Mononuclear cell (primary cell): ENCODE measurements around the gene PITHD1. TPM values are rescaled to one million over a fixed set of nuclear protein-coding genes. Genes with fewer than 3 reads are reported as not detected.
"Not testable (repeated sequence)": the region's sequence is repeated elsewhere in the genome, so short reads cannot be mapped to it uniquely, and the experiment has no call there.

Source experiments
- H3K27me3 ChIP-seq: 2 replicates; pipeline ENCODE4 v1.6.0; 2011; ENCODE audit warnings: low read length, control low read depth; ENCODE audit not compliant: insufficient read depth
- H3K4me1 ChIP-seq: 2 replicates; pipeline ENCODE4 v1.5.1; 2011; ENCODE audit warnings: mild to moderate bottlenecking, low read length, control low read depth; ENCODE audit not compliant: insufficient read depth
- H3K4me3 ChIP-seq: 2 replicates; pipeline ENCODE4 v1.5.1; 2011; ENCODE audit warnings: mild to moderate bottlenecking, low read length, moderate library complexity
- H3K9me3 ChIP-seq: 2 replicates; pipeline ENCODE4 v1.5.1; 2011; ENCODE audit warnings: low read depth, mild to moderate bottlenecking, control low read depth, low read length
- total RNA-seq: library from RNA; depleted of rRNA; stranded (reverse); fragments of >200 nt; gene quantifications from one replicate; pipeline ENCODE4 v1.2.3, GENCODE V29; 2012

PITHD1 gene
- total RNA-seq, 1 donor = 63.8 TPM

DNA sequence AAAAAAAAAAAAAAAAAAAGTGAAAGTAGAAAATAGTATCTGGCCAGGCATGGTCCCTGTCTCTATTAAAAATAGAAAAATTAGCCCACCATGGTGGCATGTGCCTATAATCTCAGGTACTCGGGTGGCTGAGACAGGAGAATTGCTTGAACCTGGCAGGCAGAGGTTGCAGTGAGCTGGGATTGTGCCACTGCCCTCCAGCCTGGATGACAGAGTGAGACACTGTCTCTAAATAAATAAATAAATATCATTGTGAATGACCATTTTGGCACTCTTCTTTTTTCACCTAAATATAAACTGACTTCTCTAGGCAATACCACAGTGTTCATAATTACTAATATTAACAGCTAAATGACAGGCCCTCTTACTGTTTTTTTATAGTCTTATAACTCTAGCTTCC lies 20.4 kb upstream of the PITHD1 start:
- H3K9me3 ChIP-seq = no peaks in the 10 kb centered on the region
- no peak overlapping the region for H3K4me3 ChIP-seq
- H3K4me1 ChIP-seq = no peaks in the 10 kb centered on the region
- H3K27me3 ChIP-seq = no peaks in the 10 kb centered on the region

DNA sequence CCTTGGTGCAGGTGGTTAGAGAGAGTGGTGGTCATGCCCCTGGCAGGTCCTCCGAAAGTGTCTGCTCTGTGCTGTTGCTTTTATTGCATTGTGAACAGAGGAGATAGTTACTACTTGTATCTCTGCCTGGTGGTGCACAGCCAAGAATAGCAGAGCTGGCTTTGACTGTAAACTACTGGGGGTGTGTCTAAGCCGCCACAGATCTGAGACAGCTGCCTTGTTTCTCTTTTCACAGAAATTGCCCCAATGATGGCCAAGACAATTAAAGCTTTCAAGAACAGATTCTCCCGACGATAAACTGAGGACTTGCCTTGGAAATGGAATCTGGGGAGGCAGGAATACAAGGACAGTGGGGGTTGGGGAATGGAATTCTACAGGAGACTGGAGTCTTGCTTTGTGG lies 18.9 kb upstream of the PITHD1 start:
- Histone ChIP-seq H3K27me3 (no peaks in the 10 kb centered on the region), H3K4me3 (no peak overlapping the region), H3K4me1 (no peaks in the 10 kb centered on the region), H3K9me3 (no peaks in the 10 kb centered on the region)

DNA sequence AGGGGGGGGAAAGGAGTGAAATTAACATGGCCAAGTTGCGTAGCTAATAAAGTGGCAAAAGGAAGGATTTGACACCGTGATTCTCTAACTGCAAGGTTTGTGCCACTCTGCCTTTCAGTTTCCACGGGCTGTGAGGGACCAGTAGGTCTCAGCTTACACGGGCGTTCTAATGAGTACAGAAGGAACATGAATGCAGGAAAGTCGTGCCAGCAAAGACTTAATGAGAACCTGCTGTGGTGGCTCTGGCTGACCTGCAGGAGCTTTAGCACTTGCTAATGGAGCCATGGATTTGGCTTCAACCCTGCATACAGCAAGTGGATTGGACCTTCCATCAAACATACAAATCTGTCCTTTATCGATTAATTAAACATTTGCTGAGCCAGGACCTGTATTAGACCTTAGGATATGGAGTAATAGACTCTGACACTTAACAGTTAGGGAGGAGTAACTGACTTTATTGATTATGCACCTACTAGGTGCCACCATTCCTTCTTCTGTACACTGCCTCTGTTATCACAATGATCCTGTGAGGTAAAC lies 15.1 kb upstream of the PITHD1 start:
- Histone ChIP-seq H3K4me3 (no peak overlapping the region), H3K27me3 (no peaks in the 10 kb centered on the region), H3K9me3 (no peaks in the 10 kb centered on the region), H3K4me1 (no peaks in the 10 kb centered on the region)

DNA sequence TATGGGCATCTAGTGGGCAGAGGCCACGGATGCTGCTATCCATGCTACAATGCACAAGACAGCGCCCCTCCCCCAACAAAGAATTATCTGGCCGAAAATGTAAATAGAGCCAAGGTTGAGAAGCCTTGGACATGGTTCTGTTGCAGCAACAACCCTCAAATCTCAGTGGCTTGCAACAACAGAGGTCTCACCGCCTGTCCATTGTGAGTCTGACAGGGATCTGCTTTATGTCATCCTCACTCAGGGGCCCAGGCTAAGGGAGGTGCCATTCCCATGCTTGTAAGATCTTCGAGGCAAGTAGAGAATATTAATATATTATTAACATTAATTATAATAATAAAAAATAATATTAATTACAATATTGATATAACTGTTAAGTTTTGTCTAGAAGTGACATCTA lies 9.5 kb upstream of the PITHD1 start:
- H3K27me3 ChIP-seq = no peaks in the 10 kb centered on the region
- H3K4me1 ChIP-seq = peaks cover 5% of the 10 kb centered on the region
- no peaks in the 10 kb centered on the region for H3K9me3 ChIP-seq
- H3K4me3 ChIP-seq = no peak overlapping the region

DNA sequence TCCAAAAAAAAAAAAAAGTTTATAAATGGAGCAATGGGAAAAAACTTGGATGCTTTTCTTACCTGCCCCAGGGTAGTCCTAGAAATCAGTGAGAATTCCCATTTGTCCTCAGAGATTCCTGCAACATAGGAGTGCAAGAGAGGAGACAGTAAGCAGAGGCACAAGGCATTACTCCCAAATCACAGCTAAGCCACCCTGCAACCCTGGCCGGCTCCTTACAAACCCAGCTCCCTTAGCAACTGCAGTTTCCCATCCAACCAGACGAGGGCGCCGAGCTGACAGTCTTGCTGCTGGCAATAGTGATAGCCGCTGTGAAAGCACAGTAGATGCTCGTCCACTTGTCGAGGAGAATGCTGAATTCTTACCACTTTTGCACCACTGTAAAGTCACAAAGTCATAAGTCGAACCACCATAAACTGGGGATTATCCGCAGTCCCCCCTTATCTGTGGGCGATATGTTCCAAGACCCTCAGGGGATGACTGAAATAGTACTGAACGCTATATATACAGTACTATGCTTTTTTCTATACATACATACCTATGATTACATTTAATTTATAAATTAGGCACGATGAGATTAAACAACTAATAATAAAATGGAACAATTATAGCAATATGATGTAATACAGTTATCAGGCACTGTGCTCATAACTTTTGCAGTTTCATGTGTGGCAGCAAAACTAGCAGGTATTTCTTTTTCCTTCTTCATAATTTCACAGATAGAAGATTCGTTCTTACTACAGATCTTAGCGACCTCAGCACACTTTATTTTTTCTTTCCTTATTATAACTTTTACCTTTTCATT lies 6.0 kb upstream of the PITHD1 start:
- Histone ChIP-seq H3K9me3 (no peaks in the 10 kb centered on the region), H3K4me3 (no peak overlapping the region), H3K27me3 (no peaks in the 10 kb centered on the region), H3K4me1 (peaks cover 8% of the 10 kb centered on the region)

DNA sequence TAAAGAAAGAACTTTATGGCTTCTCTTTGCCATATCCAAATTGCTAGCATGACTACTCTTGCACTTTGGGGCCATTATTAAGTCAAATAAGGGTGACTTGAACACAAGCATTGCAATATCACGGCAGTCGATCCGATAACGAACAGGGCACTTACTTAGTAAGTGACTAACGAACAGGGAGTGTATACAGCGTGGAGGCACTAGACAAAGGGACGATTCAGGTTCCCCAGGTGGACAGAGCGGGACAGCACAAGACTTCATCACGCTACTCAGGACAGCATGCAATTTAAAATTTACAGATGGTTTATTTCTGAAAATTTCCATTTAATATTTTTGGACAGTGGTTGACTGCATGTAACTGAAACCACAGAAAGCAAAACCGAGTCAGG lies 5.4 kb upstream of the PITHD1 start:
- no peaks in the 10 kb centered on the region for H3K9me3 ChIP-seq
- H3K4me3 ChIP-seq = no peak overlapping the region
- H3K4me1 ChIP-seq = peaks cover 14% of the 10 kb centered on the region
- no peaks in the 10 kb centered on the region for H3K27me3 ChIP-seq

DNA sequence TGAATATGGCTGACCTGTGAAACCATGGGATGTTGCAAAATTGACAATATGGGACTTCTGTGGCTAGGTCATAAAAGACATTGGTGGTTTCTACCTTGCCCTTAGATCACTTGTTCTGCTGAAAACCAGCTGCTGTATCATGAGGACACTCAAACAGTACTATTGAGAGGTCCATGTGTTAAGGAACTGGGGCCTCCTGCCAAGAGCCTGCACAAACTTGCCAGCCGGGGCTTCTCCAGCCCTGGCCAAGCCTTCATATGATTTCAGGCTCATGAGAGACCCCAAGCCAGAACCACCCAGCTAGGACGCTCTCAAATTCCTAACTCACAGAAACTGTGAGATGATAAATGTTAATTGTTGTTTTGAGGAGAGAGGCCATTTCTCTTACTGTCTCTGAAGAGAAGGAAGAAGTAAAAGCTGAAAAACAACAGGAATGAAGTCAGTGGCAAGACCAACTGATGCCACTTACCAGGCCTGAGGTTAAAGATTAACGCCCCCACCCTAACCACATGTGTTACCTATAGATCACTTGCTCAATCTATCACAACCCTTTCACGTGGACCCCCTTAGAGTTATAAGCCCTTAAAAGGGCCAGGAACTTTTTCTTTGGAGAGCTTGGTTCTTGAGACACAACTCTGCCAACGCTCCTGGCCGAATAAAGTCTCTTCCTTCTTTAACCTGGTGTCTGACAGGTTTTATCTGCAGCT lies 3.9 kb upstream of the PITHD1 start:
- Histone ChIP-seq H3K27me3 (no peaks in the 10 kb centered on the region), H3K9me3 (no peaks in the 10 kb centered on the region), H3K4me1 (peaks cover 22% of the 10 kb centered on the region), H3K4me3 (no peak overlapping the region)

DNA sequence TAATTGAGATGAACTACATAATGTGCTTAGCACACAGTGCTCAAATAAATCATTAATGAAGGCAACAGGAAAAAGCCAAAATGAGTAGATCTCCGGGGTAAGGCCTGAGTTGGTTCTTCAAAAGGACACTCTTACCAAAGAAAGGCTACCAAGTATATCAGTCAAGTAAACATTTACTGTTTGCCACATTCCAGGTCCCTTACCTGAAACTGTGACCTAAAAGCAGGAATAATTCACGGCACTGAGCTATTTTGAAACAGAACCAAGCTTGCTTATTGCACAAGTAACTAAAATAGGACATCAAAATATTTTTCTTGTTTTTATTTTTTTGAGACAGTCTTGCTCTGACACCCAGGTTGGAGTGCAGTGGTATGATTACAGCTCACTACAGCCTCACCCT lies 2.0 kb upstream of the PITHD1 start:
- Histone ChIP-seq H3K9me3 (no peaks in the 10 kb centered on the region), H3K4me1 (peaks cover 32% of the 10 kb centered on the region), H3K4me3 (no peak overlapping the region), H3K27me3 (no peaks in the 10 kb centered on the region)

DNA sequence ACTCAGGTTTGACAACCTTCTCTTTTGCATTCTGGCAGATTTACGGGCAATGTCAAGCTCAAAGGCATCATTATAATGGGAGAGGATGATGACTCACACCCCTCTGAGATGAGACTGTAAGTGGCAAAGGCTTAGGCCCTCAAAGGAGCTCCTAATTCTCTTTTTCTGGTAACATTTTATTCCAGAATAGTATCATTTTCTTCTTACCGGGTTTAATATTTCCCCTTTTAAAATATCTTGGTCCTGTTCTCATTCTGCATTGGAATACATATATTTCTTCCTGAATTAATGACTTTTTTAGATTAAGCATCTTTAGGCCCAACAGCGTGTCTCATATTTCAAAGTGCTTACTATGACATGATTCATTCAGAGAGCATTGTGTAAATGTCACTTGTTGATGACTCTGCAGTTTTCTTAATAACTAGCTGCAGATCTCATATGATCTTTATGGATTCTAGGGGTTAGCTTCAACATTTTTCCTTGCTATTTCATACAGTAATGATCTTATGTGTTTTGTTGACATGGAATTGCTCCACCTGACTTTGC lies 1.7 kb downstream of the PITHD1 start:
- Histone ChIP-seq H3K9me3 (no peaks in the 10 kb centered on the region), H3K4me3 (no peak overlapping the region), H3K4me1 (peaks cover 27% of the 10 kb centered on the region), H3K27me3 (no peaks in the 10 kb centered on the region)

DNA sequence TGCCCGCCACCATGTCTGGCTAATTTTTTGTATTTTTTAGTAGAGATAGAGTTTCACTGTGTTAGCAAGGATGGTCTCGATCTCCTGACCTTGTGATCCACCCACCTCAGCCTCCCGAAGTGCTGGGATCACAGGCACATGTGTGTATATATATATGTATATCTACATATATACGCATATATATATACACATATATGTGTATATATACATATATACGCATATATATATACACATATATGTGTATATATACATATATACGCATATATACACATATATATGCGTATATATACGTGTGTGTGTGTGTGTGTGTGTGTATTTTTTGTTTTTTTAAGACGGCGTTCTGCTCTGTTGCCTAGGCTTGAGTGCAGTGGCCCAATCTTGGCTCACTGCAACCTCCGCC lies 4.9 kb downstream of the PITHD1 start:
- not testable (repeated sequence) for H3K4me3 ChIP-seq, H3K27me3 ChIP-seq, H3K9me3 ChIP-seq
- H3K4me1 ChIP-seq = peaks cover 18% of the 10 kb centered on the region

DNA sequence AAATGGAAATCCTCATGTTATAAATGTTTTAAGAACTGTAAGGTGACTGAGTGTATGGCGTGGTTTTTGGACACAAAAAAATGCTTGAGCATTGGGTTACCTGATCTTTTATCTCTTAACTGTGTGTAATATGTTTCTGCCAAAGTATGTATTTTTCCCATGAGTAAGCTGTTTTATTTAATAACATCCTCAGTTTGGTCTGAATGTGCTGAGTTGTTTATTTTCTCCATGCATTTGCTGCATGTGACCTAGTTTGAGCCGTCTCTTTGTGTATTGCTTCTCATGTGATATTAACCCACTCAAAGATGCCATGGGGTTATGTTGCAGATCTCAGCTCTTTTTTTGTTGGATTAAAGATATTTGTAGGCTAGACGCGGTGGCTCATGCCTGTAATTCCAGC lies 6.6 kb downstream of the PITHD1 start:
- Histone ChIP-seq H3K9me3 (no peaks in the 10 kb centered on the region), H3K4me3 (no peak overlapping the region), H3K27me3 (no peaks in the 10 kb centered on the region), H3K4me1 (peaks cover 5% of the 10 kb centered on the region)

DNA sequence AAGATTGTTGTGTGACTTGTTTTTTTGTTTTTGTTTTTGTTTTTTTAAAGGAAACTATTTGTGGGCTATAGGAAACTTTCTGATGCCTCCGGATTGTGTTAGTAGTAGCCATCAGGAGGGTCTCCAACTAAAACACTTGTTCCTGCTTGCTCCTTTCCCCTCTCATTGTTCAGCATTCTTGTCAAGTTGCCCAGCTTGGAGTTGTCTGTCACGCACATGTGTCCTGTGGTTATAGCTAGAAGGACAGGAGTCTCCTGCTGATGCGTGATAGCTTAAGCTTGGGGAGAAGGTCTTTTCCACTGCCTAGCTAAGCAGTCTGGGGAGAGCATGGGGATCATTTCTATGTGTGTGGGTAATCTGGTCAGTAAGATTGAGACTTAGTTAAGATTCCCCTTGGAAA lies 9.5 kb downstream of the PITHD1 start:
- Histone ChIP-seq H3K27me3 (no peaks in the 10 kb centered on the region), H3K4me3 (no peak overlapping the region), H3K4me1 (peaks cover 20% of the 10 kb centered on the region), H3K9me3 (no peaks in the 10 kb centered on the region)

DNA sequence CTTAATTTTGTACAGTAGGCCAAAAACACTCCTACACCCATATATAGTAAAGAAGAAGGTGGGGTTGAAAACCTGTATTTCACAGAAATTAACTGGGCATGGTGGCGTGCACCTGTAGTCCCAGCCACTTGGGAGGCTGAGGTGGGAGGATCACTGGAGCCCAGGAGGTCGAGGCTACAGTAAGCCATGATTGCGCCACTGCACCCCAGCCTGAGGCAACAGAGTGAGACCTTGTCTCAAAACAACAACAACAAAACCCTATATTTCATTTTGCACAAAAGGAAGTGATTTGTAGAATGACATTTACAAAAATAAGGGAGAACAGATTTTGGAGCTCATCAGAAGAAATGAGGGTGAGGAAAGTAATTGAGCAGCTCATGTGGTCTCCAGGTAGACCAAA lies 10.5 kb downstream of the PITHD1 start:
- Histone ChIP-seq H3K4me1 (peaks cover 23% of the 10 kb centered on the region), H3K4me3 (no peak overlapping the region), H3K9me3 (no peaks in the 10 kb centered on the region), H3K27me3 (no peaks in the 10 kb centered on the region)

DNA sequence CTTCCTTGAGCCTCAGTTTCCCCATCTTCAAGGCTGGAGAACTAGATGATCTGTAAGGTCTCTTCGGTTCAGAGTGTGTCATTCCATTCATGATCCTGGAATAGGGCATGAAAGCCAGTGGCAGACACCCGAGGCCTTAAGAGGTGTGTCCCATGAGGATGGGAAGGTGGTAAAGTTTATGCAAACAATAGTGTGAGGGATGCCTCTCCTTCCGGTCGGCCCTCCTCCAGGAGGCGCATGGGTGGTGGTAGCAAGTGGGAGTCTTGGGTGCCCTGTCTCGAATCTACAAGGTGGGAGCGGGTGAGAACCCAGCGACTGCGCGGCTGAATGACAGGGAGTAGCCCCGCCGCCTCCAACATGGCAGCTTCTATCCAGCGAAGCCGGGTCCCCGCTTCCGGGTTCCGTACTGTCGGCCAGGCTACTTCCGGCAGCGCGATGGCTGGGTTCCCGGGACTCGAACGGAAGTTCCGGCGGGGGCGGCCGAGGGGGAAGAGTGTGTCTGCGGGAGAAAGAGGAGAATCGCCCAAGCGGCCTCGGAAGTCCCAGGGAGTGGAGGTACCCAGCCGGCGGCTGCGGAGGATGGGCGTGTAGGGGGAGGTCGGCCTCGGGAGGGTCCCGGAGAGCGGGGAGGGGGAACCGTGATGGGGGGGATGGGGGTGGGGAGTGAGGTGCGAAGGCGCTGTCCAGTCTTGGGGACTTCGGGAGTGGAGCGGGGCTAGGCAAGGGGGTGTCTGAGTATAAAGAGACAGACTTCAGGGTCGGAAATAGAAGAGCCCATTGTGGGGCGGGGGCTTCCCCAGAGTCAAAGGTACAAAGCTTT lies 12.7 kb downstream of the PITHD1 start, which contains the start of gene LYPLA2:
Gene LYPLA2, plus strand, starts transcription at position 450 of the 820 bp plus-strand sequence. CDS start 1,538 bp downstream, outside the sequence.
- Histone ChIP-seq H3K27me3 (no peaks in the 10 kb centered on the region), H3K9me3 (no peaks in the 10 kb centered on the region), H3K4me3 (peak within 1 kb of the TSS; percentile 71), H3K4me1 (peaks cover 23% of the 10 kb centered on the region)
